ENCODE measurements around the gene PXDN.
"Not testable (repeated sequence)": the region's sequence is repeated elsewhere in the genome, so short reads cannot be mapped to it uniquely, and the experiment has no call there.

Gene PXDN

DNA sequence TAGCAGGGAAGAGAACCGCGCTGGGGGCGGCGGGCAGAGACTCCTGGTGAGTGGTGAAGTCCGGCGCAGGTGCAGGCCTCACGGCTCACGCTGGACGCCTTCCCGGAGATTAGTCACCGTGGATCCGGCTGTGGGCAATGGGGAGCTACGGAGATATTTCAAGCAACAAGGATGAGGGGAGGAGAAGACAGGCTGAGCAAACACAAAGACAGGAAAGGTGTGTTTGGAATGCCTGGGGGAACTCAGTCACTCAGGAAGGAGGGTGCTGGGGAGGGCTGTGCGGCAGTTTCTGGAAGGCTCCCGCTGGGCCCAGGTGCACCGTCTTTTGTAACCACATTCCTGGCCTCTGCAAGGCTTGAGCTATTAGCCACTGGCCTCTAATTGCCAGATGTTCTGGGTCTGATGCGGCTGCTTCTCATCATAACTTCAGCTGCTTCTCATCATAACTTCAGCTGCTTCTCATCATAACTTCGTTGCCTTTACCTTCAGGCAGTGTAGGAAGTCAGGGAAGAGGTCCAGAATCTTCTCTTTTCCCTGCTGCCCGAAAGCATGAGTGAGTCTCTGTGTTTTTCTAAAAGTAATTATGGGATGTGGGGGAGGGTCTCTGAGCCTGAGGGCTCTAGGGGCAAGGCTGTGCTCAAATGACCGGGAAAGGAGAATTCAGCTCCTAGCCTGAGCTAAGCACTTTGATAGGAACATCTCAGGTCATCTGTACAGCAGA lies 118.9 kb downstream of the PXDN start:
- peaks cover 3% of the 10 kb centered on the region; the same call in 1 of the 2 replicates for H3K4me1 ChIP-seq (ENCODE audit: control insufficient read depth, insufficient read depth, low read length)
- H3K27me3 ChIP-seq (ENCODE audit: control insufficient read depth, insufficient read depth, low read length) = no peaks in the 10 kb centered on the region
- no CpG with 5 or more reads among the region's 20 CpGs for WGBS (ENCODE audit: insufficient coverage, insufficient read length)
- DNase-seq (ENCODE audit: low read depth, low spot score) = peak; percentile 92
- peak overlapping the region; percentile 82 for H3K27ac ChIP-seq (ENCODE audit: low read length)
- H3K4me3 ChIP-seq (ENCODE audit: low read length) = peak overlapping the region; percentile 30; the same call in 1 of the 2 replicates
- H3K9me3 ChIP-seq (ENCODE audit: control insufficient read depth, insufficient read depth, low read length) = no peaks in the 10 kb centered on the region
- H3K36me3 ChIP-seq (ENCODE audit: control insufficient read depth, insufficient read depth, low read length) = no peaks in the 10 kb centered on the region

DNA sequence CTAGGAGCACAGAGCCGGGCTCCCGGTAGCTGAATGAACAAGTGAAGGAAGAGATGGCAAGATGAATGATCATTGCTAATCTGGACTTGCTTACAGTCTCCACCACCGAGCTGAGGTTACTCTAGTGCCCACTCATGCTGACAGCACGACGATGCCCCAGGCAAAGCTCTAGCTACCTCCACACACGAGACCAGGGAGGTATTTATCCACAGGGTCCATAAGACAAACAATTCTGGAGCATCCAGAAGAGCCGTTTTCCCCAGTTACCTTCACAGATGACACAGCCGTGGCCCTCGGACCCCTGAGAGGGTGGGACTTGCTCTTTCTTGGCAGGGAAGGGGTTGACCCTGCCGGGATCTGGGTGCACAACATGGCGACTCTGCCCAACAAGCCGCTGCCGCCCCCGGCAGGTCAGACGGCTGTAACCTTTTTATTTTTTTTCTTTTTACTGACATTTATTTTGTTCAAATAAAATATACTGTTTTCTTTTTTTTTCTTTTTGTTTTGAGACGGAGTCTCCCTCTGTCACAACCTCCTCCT lies 120.3 kb downstream of the PXDN start:
- Histone ChIP-seq H3K27ac (ENCODE audit: low read length) (no peak overlapping the region), H3K4me1 (ENCODE audit: control insufficient read depth, insufficient read depth, low read length) (peaks cover 5% of the 10 kb centered on the region; the same call in 1 of the 2 replicates), H3K36me3 (ENCODE audit: control insufficient read depth, insufficient read depth, low read length) (no peaks in the 10 kb centered on the region), H3K9me3 (ENCODE audit: control insufficient read depth, insufficient read depth, low read length) (no peaks in the 10 kb centered on the region), H3K27me3 (ENCODE audit: control insufficient read depth, insufficient read depth, low read length) (no peaks in the 10 kb centered on the region), H3K4me3 (ENCODE audit: low read length) (no peak overlapping the region)
- WGBS (ENCODE audit: insufficient coverage, insufficient read length) = no CpG with 5 or more reads among the region's 16 CpGs
- DNase-seq (ENCODE audit: low read depth, low spot score) = no peak

DNA sequence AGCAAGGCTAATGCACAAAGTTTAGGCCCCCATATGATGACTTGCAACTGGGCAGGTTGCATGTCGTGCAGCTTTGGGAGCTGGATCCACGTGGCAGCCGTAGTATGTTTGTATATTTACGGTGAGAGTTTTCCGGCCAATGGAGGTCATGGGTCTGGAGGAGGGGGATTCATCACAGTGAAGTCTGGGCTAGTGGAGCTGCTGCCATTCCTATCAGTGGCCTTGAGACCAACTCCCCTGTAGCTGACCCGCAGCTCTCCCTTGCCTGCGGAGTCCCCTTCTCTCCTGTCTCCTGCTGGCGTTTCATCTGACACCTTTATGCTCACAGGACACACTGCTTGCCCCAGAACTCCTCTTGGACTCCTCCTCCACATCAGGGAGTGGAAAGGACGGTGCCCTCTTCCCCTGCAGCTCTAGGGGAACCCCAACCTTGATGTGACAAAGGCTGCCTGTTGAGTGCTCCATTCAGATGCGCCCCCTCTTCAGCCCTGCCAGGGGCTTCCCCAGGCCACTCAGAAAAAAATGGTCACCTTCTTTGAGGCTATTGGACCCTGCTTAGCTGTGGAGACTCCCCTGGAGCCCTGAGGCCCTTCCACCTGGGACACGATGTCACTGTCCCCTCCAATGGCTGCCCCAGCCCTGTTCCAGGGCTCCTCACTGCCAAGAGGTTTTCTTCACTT lies 121.7 kb downstream of the PXDN start:
- Histone ChIP-seq H3K4me3 (ENCODE audit: low read length) (no peak overlapping the region), H3K27ac (ENCODE audit: low read length) (no peak overlapping the region), H3K9me3 (ENCODE audit: control insufficient read depth, insufficient read depth, low read length) (no peaks in the 10 kb centered on the region), H3K4me1 (ENCODE audit: control insufficient read depth, insufficient read depth, low read length) (peaks cover 11% of the 10 kb centered on the region), H3K27me3 (ENCODE audit: control insufficient read depth, insufficient read depth, low read length) (no peaks in the 10 kb centered on the region), H3K36me3 (ENCODE audit: control insufficient read depth, insufficient read depth, low read length) (no peaks in the 10 kb centered on the region)
- WGBS (ENCODE audit: insufficient coverage, insufficient read length) = no CpG with 5 or more reads among the region's 11 CpGs
- no peak for DNase-seq (ENCODE audit: low read depth, low spot score)

DNA sequence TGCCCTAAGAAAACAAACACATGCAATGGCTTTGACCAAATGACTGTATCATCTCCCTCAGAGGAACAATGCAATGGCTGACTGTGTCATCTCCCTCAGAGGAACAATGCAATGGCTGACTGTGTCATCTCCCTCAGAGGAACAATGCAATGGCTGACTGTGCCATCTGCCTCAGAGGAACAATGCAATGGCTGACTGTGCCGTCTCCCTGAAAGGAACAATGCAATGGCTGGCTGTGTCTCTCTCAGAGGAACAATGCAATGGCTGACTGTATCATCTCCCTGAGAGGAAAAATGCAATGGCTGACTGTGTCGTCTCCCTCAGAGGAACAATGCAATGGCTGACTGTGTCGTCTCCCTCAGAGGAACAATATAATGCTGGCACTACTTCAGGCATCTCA lies 122.3 kb downstream of the PXDN start:
- H3K27ac ChIP-seq (ENCODE audit: low read length); H3K4me3 ChIP-seq (ENCODE audit: low read length); H3K27me3 ChIP-seq (ENCODE audit: control insufficient read depth, insufficient read depth, low read length); DNase-seq (ENCODE audit: low read depth, low spot score); H3K9me3 ChIP-seq (ENCODE audit: control insufficient read depth, insufficient read depth, low read length); H3K4me1 ChIP-seq (ENCODE audit: control insufficient read depth, insufficient read depth, low read length); H3K36me3 ChIP-seq (ENCODE audit: control insufficient read depth, insufficient read depth, low read length): not testable (repeated sequence)
- WGBS (ENCODE audit: insufficient coverage, insufficient read length) = no CpG with 5 or more reads among the region's 3 CpGs

DNA sequence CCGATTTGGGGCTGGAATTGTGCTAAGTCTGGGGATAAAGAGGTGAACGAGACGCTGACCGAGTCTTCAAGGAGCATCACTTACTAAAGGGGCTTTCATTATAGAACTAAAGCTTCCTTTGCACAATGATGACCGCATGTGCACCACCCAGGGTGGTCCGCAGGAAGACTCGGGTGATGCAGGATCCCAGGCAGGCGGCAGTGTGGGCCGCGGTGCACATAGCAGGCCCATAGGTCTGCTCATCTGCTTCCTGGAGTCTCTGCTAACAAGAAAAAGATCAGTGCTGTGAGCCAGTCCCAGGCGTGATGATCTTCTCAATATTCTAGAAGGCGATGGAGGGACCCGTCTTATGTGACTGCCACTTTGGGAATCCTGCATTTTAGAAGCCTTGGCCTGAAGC lies 122.8 kb downstream of the PXDN start:
- DNase-seq (ENCODE audit: low read depth, low spot score) = no peak
- peaks cover 10% of the 10 kb centered on the region for H3K4me1 ChIP-seq (ENCODE audit: control insufficient read depth, insufficient read depth, low read length)
- H3K27me3 ChIP-seq (ENCODE audit: control insufficient read depth, insufficient read depth, low read length) = no peaks in the 10 kb centered on the region
- H3K36me3 ChIP-seq (ENCODE audit: control insufficient read depth, insufficient read depth, low read length) = no peaks in the 10 kb centered on the region
- H3K4me3 ChIP-seq (ENCODE audit: low read length) = no peak overlapping the region
- H3K9me3 ChIP-seq (ENCODE audit: control insufficient read depth, insufficient read depth, low read length) = no peaks in the 10 kb centered on the region
- H3K27ac ChIP-seq (ENCODE audit: low read length) = no peak overlapping the region
- no CpG with 5 or more reads among the region's 13 CpGs for WGBS (ENCODE audit: insufficient coverage, insufficient read length)

DNA sequence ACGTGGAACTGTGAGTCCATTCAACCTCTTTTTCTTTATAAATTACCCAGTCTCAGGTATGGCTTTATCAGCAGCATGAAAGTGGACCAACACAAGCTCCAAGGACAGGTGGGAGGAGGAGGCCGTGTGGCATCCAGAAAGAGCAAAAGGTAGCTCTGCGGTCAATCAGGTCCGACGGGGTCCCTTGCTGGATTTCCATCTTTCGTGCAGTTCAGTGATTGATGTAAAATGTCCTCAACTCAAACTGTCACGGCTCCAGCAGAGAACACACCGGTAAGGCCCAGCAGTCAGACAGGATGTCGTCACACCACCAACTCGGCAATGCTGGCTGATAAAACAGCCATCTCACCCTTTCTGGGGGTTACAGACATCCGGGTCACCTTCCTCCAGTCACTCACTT lies 123.3 kb downstream of the PXDN start:
- Histone ChIP-seq H3K9me3 (ENCODE audit: control insufficient read depth, insufficient read depth, low read length) (no peaks in the 10 kb centered on the region), H3K36me3 (ENCODE audit: control insufficient read depth, insufficient read depth, low read length) (no peaks in the 10 kb centered on the region), H3K4me1 (ENCODE audit: control insufficient read depth, insufficient read depth, low read length) (peaks cover 10% of the 10 kb centered on the region), H3K27me3 (ENCODE audit: control insufficient read depth, insufficient read depth, low read length) (no peaks in the 10 kb centered on the region), H3K4me3 (ENCODE audit: low read length) (no peak overlapping the region), H3K27ac (ENCODE audit: low read length) (no peak overlapping the region)
- no peak for DNase-seq (ENCODE audit: low read depth, low spot score)
- no CpG with 5 or more reads among the region's 11 CpGs for WGBS (ENCODE audit: insufficient coverage, insufficient read length)

DNA sequence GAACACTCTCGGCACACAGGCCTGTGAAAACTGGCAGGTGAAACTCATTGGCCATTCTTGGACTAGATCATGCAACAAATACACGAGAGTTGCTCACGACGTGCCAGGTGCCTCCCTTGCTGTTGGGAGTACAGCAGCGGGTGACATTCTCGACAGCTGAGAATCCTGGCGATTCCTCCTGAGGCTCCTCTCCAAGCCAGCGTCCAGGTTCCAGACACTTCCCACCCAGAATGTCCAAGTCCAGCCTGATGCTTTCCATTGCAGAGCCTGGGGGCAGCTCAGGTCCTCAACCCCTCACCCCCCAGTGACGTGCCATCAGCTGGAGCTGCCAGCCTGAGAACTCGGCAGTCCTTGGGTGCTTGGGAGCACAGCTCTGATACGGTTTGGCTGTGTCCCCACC lies 124.2 kb downstream of the PXDN start:
- no peaks in the 10 kb centered on the region for H3K27me3 ChIP-seq (ENCODE audit: control insufficient read depth, insufficient read depth, low read length)
- no CpG with 5 or more reads among the region's 11 CpGs for WGBS (ENCODE audit: insufficient coverage, insufficient read length)
- no peak for DNase-seq (ENCODE audit: low read depth, low spot score)
- no peaks in the 10 kb centered on the region for H3K9me3 ChIP-seq (ENCODE audit: control insufficient read depth, insufficient read depth, low read length)
- H3K36me3 ChIP-seq (ENCODE audit: control insufficient read depth, insufficient read depth, low read length) = no peaks in the 10 kb centered on the region
- H3K4me3 ChIP-seq (ENCODE audit: low read length) = no peak overlapping the region
- no peak overlapping the region for H3K27ac ChIP-seq (ENCODE audit: low read length)
- peaks cover 10% of the 10 kb centered on the region for H3K4me1 ChIP-seq (ENCODE audit: control insufficient read depth, insufficient read depth, low read length)

DNA sequence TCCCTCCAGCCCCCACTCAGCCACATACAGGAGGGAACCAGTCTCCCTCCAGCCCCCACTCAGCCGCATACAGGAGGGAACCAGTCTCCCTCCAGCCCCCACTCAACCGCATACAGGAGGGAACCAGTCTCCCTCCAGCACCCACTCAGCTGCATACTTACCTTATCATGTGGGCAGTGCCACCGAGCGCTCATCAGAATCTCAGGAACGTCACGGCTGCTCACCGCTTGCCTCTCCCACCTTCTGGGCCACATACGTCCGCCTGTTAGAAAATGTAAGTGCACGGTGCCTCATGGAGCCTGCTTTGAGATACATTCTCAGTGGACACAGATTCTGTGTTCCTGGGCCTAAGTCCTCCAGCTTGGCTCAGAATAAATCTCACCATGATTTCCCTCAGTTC lies 124.8 kb downstream of the PXDN start:
- H3K27ac ChIP-seq (ENCODE audit: low read length) = no peak overlapping the region
- no peak for DNase-seq (ENCODE audit: low read depth, low spot score)
- H3K27me3 ChIP-seq (ENCODE audit: control insufficient read depth, insufficient read depth, low read length) = no peaks in the 10 kb centered on the region
- H3K4me3 ChIP-seq (ENCODE audit: low read length) = no peak overlapping the region
- H3K9me3 ChIP-seq (ENCODE audit: control insufficient read depth, insufficient read depth, low read length) = no peaks in the 10 kb centered on the region
- WGBS (ENCODE audit: insufficient coverage, insufficient read length) = no CpG with 5 or more reads among the region's 10 CpGs
- H3K4me1 ChIP-seq (ENCODE audit: control insufficient read depth, insufficient read depth, low read length) = peaks cover 15% of the 10 kb centered on the region
- H3K36me3 ChIP-seq (ENCODE audit: control insufficient read depth, insufficient read depth, low read length) = no peaks in the 10 kb centered on the region

DNA sequence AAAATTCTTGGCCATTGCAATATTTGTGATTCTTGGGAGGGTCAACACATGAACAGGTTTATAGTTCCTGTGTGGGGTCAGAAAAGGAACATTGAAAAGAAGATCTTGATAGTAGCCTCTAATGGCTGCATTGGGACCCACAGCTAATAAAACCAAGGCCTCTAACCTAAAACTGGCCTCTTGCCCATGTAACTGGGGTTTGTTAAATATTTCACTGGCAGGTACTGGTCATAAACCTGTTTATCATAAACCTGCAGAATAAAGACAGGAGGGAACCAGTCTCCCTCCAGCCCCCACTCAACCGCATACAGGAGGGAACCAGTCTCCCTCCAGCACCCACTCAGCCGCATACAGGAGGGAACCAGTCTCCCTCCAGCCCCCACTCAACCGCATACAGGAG lies 125.3 kb downstream of the PXDN start:
- DNase-seq (ENCODE audit: low read depth, low spot score) = no peak
- peaks cover 15% of the 10 kb centered on the region for H3K4me1 ChIP-seq (ENCODE audit: control insufficient read depth, insufficient read depth, low read length)
- no peak overlapping the region for H3K4me3 ChIP-seq (ENCODE audit: low read length)
- H3K27me3 ChIP-seq (ENCODE audit: control insufficient read depth, insufficient read depth, low read length) = no peaks in the 10 kb centered on the region
- no peak overlapping the region for H3K27ac ChIP-seq (ENCODE audit: low read length)
- H3K36me3 ChIP-seq (ENCODE audit: control insufficient read depth, insufficient read depth, low read length) = no peaks in the 10 kb centered on the region
- WGBS (ENCODE audit: insufficient coverage, insufficient read length) = no CpG with 5 or more reads among the region's 3 CpGs
- H3K9me3 ChIP-seq (ENCODE audit: control insufficient read depth, insufficient read depth, low read length) = no peaks in the 10 kb centered on the region

DNA sequence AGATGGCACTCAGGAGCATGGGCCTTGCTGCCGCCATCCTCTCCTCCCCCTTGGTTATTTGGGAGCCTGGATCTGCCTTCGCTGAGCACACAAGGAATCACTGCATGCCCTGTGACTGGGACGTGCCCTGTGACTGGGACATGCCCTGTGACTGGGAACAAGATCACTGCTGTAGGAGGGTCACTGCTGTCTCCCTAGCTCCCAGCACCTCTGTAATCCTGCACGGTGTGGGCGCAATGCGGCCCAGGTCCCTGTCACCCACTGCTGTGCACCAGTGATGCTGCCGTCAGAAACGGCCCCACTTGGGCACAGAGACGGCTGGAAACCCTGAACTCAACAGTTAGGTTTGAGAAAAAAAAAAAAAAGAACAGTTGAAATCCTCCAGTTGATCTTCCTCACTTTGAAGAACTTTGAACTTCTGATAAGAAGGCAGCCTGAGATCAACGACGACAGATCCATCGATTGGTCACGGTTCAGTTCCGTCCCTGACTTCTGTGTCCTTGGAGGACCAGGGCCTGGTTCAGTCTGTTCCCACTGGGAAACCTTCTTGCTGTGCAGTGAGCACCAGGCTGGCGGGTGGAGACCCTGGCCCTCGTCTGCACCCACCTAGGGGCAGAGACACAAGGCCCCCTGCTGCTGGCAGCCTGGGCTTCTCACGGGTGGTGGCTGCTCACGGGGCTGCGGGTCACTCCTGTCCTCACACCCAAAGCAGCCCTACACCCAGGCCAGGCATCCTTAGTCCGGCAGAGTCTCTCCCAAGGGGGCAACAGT lies 125.9 kb downstream of the PXDN start:
- Histone ChIP-seq H3K4me3 (ENCODE audit: low read length) (no peak overlapping the region), H3K27ac (ENCODE audit: low read length) (no peak overlapping the region), H3K36me3 (ENCODE audit: control insufficient read depth, insufficient read depth, low read length) (no peaks in the 10 kb centered on the region), H3K27me3 (ENCODE audit: control insufficient read depth, insufficient read depth, low read length) (no peaks in the 10 kb centered on the region), H3K9me3 (ENCODE audit: control insufficient read depth, insufficient read depth, low read length) (no peaks in the 10 kb centered on the region), H3K4me1 (ENCODE audit: control insufficient read depth, insufficient read depth, low read length) (peaks cover 15% of the 10 kb centered on the region)
- no CpG with 5 or more reads among the region's 20 CpGs for WGBS (ENCODE audit: insufficient coverage, insufficient read length)
- no peak for DNase-seq (ENCODE audit: low read depth, low spot score)
